ENCODE results near the gene CTIF. TPM values are rescaled to one million over a fixed set of nuclear protein-coding genes. Genes with fewer than 3 reads are reported as not detected.
"Not testable (repeated sequence)": the region's sequence is repeated elsewhere in the genome, so short reads cannot be mapped to it uniquely, and the experiment has no call there.

CTIF gene
- total RNA-seq (2014; rRNA removed; shearing (Covaris generic)), result 13.6 and 14.6 TPM in 2 replicates

GRCh38 chr18:48538531-48539405, at the start of gene CTIF:
Gene CTIF, plus strand, starts transcription at chr18:48539031. Its CDS starts 80,535 bp downstream, at chr18:48619566.
- Histone ChIP-seq H3K36me3 (no peaks in the 10 kb centered on the region), H3K4me3 (peak within 1 kb of the TSS; percentile 76), H3K9me3 (replicated peaks) (no peaks in the 10 kb centered on the region), H3K27me3 (no peaks in the 10 kb centered on the region), H3K4me1 (peaks cover 7% of the 10 kb centered on the region; the same call in 1 of the 2 replicates), H3K27ac (peak within 1 kb of the TSS; percentile 81)
- peak; percentile 95 to 96 for DNase-seq

DNA sequence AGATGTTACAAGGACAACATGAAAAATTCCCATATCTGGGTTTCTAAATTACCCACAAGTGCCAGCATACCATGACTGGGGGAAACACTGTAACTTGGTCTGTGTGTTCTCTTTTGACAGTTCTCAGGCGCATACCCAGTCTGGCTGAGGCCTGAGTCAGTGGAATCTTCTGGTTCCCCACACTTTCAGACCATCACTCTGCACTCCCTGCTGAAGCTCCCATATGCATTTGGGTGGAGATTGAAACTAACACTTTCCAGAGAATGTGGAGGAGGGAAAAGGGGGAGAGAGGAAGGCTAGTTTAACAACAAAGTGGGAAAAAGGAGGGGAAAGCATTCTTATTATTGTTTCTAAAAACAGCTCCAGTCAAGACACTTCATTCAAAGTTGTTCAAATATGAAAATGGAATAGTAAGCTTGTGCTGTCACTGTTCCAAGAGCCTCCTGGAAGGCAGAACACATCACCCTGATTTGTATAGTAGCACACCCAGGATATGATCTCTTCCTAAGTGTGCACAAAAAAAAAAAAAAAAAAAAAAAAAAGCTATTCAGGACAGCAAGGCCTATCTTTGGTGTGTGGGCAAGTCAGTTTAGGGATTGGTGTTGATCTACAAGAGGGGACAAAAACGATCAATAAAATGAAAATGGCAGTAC, 48.1 kb upstream of the CTIF start:
- Histone ChIP-seq H3K27ac (no peak overlapping the region), H3K9me3 (replicated peaks) (no peaks in the 10 kb centered on the region), H3K27me3 (no peaks in the 10 kb centered on the region), H3K4me1 (peaks cover 10% of the 10 kb centered on the region), H3K36me3 (no peaks in the 10 kb centered on the region), H3K4me3 (no peak overlapping the region)
- no peak for DNase-seq

DNA sequence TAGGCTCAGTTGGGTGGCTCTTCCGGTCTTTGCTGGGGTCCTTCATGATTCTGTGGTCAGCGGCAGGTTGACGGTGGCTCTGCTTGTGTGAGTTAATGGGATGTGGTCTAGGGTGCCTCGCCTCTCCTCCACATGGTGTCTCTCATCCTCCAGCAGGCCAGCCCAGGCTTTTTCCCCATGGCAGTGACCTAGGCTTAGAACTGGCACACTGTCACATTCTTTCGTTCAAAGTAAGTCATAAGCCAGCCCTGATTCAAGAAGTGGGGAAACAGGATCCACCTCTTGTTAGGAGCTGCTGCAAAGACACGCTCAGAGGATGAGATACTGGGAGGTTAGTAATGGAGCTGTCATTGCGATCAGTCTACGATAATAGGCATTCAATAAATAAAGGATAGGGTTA, 46.0 kb upstream of the CTIF start:
- no peaks in the 10 kb centered on the region for H3K9me3 ChIP-seq (replicated peaks)
- DNase-seq, result no peak
- H3K4me3 ChIP-seq, result no peak overlapping the region
- H3K27ac ChIP-seq, result no peak overlapping the region
- peaks cover 10% of the 10 kb centered on the region for H3K4me1 ChIP-seq
- no peaks in the 10 kb centered on the region for H3K36me3 ChIP-seq
- no peaks in the 10 kb centered on the region for H3K27me3 ChIP-seq

DNA sequence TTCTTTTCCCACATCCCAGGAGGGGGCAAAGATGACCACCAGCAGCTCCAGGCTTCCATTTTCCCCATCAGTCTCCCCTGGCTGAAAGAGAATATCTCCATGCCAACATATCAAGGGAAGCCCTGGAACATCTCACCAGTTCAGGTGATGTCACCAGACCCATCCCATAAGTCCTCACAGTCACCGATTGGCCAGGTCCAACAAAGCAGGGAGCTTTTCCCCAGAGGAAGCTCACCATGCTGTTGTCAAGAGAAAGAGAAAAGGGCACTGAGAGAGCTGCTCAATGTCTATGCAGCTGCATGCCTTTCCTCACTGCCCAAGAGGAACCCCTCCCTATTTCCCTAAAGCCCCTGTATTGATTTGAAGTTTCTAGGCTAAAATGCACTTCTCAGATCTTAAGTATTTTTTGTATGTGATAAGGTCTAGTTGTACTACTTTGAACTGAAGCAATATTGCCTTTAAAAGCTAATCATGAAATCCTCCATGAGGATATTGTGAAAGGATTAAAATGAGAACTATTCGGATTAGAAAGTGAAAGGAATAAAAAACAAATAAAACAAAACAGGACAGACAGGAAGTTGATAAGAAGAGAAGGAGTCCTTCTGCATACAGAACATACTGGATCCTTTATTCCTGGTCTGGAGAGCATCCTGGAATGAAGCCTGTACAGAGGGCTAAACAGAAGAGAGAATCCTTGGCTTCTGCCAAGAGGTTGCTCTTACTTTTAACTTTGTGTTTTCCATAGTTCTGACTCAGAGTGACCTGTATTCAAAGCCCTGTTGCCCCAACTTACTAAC, 45.2 kb upstream of the CTIF start:
- H3K4me3 ChIP-seq, result no peak overlapping the region
- DNase-seq, result no peak
- H3K27ac ChIP-seq, result no peak overlapping the region
- peaks cover 4% of the 10 kb centered on the region for H3K4me1 ChIP-seq
- H3K27me3 ChIP-seq, result no peaks in the 10 kb centered on the region
- H3K9me3 ChIP-seq (replicated peaks), result no peaks in the 10 kb centered on the region
- H3K36me3 ChIP-seq, result no peaks in the 10 kb centered on the region

DNA sequence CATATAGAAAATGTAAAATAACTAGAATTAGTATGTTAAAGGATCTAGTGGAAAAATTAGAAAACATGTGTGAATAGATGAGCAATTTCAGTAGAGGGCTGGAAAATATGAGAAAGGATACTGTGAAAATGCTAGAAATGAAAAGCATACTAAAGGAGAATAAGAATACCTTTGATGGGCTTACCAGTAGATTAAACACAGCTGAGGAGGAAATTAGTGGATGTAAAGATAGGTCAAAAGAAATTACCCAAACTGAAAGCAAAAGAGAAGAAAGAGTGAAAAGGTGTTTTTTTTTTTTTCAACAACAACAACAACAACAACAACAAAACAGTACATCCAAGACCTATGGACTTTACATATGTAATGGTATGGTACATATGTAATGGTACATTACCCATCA, 41.0 kb upstream of the CTIF start:
- Histone ChIP-seq H3K27me3 (no peaks in the 10 kb centered on the region), H3K4me1 (no peaks in the 10 kb centered on the region), H3K9me3 (replicated peaks) (no peaks in the 10 kb centered on the region), H3K4me3 (no peak overlapping the region), H3K27ac (no peak overlapping the region), H3K36me3 (no peaks in the 10 kb centered on the region)
- DNase-seq, result no peak

DNA sequence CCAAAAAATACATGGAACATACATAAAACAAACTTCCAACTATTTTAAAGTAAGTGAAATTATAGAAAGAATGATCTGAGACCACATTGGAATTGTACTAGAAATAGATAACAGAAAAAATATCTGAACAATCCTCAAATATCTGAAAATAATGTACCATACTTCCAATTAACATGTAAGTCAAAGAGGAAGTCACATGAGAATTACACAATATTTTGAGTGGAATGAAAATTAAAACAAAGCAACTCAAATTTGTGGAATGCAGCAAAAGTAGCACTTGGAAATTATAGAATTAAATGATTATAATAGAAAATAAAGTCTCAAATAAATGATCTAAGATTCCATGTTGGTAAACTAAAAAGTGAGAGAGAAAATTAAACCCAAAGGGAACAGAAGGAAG, 38.3 kb upstream of the CTIF start:
- Histone ChIP-seq H3K27me3 (no peaks in the 10 kb centered on the region), H3K9me3 (replicated peaks) (no peaks in the 10 kb centered on the region; the same call in 1 of the 2 replicates), H3K4me3 (no peak overlapping the region), H3K27ac (no peak overlapping the region), H3K4me1 (no peaks in the 10 kb centered on the region), H3K36me3 (no peaks in the 10 kb centered on the region)
- no peak for DNase-seq

DNA sequence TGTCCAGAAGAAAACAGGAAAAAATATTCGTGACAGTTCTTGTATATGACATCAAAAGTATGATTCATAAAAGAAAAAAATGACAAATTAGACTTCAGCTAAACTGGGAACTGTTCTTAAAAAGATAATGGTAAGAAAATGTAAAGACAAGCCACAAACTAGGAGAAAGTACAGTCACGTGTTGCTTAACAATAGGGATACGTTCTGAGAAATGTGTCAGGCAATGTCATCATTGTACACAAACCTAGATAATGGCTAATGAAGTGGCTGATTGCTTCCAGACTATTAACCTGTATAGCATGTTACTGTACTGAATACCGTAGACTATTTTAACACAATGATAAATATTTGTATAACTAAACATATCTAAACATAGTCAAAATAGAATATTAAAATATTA, 35.9 kb upstream of the CTIF start:
- Histone ChIP-seq H3K27me3 (no peaks in the 10 kb centered on the region), H3K4me3 (no peak overlapping the region), H3K4me1 (no peaks in the 10 kb centered on the region), H3K36me3 (no peaks in the 10 kb centered on the region), H3K9me3 (replicated peaks) (peaks cover 4% of the 10 kb centered on the region; the same call in 1 of the 2 replicates), H3K27ac (no peak overlapping the region)
- no peak for DNase-seq

- Histone ChIP-seq H3K27ac (no peak overlapping the region), H3K36me3 (no peaks in the 10 kb centered on the region)
Measured at GRCh38 chr18:48504819-48505218, 34.0 kb upstream of the CTIF start.

GRCh38 chr18:48506983-48507568, 31.8 kb upstream of the CTIF start:
- H3K36me3 ChIP-seq; H3K4me3 ChIP-seq; H3K4me1 ChIP-seq; H3K9me3 ChIP-seq (replicated peaks); DNase-seq; H3K27ac ChIP-seq; H3K27me3 ChIP-seq: not testable (repeated sequence)

More at GRCh38 chr18:48504819-48505218, 34.0 kb upstream of the CTIF start:
- Histone ChIP-seq H3K27me3 (no peaks in the 10 kb centered on the region), H3K4me1 (no peaks in the 10 kb centered on the region), H3K9me3 (replicated peaks) (peaks cover 4% of the 10 kb centered on the region; the same call in 1 of the 2 replicates), H3K4me3 (no peak overlapping the region)
- DNase-seq, result no peak

GRCh38 chr18:48512498-48512897, 26.3 kb upstream of the CTIF start:
- not testable (repeated sequence) for H3K9me3 ChIP-seq (replicated peaks); H3K4me3 ChIP-seq; H3K27me3 ChIP-seq; H3K36me3 ChIP-seq; DNase-seq; H3K27ac ChIP-seq; H3K4me1 ChIP-seq

- Histone ChIP-seq H3K4me1 (no peaks in the 10 kb centered on the region), H3K4me3 (no peak overlapping the region), H3K9me3 (replicated peaks) (no peaks in the 10 kb centered on the region)
Measured at GRCh38 chr18:48514786-48515185, 24.0 kb upstream of the CTIF start.

DNA sequence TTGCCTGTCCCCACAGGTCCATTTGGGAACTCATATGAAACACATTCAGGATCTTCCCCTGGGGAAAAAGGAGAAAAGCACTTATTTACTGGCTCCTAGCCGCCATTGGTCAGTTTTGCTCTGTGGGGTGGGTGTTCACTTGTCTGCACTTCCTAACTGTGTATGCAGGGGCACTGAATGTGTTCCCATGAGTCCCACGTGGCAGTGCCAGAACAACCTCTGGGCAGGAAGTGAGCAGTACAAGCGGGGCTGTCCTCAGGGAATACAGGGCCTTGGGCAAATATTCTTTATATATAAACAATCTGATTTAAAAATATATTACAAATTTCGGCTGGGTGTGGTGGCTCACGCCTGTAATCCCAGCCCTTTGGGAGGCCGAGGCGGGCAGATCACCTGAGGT, 21.8 kb upstream of the CTIF start:
- Histone ChIP-seq H3K9me3 (replicated peaks) (no peaks in the 10 kb centered on the region), H3K27me3 (no peaks in the 10 kb centered on the region), H3K4me1 (no peaks in the 10 kb centered on the region), H3K4me3 (no peak overlapping the region), H3K36me3 (no peaks in the 10 kb centered on the region), H3K27ac (no peak overlapping the region)
- no peak for DNase-seq

More at GRCh38 chr18:48514786-48515185, 24.0 kb upstream of the CTIF start:
- Histone ChIP-seq H3K27me3 (no peaks in the 10 kb centered on the region), H3K36me3 (no peaks in the 10 kb centered on the region), H3K27ac (no peak overlapping the region)
- DNase-seq, result no peak

DNA sequence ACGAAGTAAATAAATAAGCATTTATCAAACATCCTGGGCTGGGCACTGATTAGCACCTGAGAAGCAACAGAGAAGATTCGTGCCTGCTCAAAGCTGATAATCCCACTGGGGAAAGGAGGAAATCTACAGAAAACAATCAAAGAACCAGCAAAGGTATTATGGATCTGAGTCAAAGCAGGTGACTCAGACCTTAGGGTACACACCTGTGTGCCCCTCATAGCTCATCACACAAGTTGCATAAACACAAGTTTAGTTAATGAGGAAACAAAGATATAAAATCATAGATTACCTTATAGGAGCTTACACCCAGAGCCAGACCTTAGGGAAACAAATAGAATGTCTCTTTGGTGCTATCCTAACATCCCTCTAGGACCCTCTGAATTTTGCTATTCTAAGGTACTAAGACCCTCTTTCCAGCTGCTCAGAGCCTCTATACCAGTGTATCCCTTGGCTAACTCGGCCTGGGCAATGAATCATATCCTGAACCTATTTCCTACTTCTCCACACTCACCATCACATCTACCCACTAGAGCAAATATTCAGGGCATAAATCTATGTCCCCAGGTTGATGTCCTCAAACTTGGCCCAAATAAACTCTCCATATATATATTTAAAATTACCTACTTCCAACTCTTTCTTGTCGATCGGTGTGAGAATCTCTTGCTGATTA, 19.3 kb upstream of the CTIF start:
- Histone ChIP-seq H3K27me3 (no peaks in the 10 kb centered on the region), H3K4me3 (no peak overlapping the region), H3K36me3 (no peaks in the 10 kb centered on the region), H3K4me1 (no peaks in the 10 kb centered on the region), H3K9me3 (replicated peaks) (no peaks in the 10 kb centered on the region), H3K27ac (no peak overlapping the region)
- no peak for DNase-seq

- Histone ChIP-seq H3K4me3 (no peak overlapping the region), H3K27ac (no peak overlapping the region), H3K4me1 (no peaks in the 10 kb centered on the region), H3K9me3 (replicated peaks) (no peaks in the 10 kb centered on the region), H3K27me3 (no peaks in the 10 kb centered on the region), H3K36me3 (no peaks in the 10 kb centered on the region)
- peak in 1 of 2 experiments; percentile 35 for DNase-seq
Measured at GRCh38 chr18:48521723-48522122, 17.1 kb upstream of the CTIF start.

Data from SJCRH30 (cell line).